ENCODE measurements around the gene MTHFD1.

The MTHFD1 gene

DNA sequence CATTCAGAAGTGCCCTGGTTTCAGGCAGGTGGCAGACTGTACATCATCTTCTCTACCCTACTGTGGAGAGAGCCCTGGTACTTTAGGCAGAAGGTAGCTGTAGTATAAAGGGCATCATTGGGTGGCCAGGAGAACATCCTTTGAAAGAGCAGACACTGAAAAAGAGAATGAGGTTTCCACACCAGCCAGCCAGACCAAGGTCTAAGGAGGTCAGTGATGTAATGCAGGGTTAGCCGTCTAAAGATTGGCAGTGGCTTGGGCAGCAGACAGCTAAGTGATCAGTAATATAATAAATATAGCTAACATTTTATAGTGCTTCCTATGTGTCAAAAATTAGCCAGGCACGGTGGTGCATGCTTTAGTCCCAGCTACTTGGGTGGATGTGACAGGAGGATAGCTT, 103.5 kb downstream of the MTHFD1 start:
- no peak overlapping the region for H3K4me3 ChIP-seq (ENCODE audit: low read length)
- TF ChIP-seq, protein P1, sequence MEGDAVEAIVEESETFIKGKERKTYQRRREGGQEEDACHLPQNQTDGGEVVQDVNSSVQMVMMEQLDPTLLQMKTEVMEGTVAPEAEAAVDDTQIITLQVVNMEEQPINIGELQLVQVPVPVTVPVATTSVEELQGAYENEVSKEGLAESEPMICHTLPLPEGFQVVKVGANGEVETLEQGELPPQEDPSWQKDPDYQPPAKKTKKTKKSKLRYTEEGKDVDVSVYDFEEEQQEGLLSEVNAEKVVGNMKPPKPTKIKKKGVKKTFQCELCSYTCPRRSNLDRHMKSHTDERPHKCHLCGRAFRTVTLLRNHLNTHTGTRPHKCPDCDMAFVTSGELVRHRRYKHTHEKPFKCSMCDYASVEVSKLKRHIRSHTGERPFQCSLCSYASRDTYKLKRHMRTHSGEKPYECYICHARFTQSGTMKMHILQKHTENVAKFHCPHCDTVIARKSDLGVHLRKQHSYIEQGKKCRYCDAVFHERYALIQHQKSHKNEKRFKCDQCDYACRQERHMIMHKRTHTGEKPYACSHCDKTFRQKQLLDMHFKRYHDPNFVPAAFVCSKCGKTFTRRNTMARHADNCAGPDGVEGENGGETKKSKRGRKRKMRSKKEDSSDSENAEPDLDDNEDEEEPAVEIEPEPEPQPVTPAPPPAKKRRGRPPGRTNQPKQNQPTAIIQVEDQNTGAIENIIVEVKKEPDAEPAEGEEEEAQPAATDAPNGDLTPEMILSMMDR (conservative IDR thresholded peaks at IDR 0.05; ENCODE audit: low read depth, low read length), result no peak
- no peak for DNase-seq (ENCODE audit: low read depth)

DNA sequence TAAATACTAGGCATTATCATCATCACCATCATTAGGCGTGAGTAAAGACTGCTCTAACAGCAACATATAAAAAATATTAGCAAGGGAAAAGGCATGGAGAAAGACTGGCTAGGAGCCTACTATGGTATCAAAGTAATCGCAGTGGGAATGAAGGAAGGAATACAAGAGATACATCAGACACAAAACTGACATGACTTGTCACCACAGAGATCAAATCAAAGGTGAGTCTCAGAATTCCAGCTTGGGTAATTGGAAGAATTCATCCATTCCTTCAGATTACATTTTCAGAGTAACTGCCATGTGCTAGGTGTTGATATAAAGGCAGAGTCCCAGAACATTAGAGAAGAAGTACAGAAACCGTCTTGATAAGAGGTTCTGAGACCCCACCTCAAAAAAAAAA, 105.3 kb downstream of the MTHFD1 start:
- no peak overlapping the region for H3K4me3 ChIP-seq (ENCODE audit: low read length)
- DNase-seq (ENCODE audit: low read depth), result no peak

DNA sequence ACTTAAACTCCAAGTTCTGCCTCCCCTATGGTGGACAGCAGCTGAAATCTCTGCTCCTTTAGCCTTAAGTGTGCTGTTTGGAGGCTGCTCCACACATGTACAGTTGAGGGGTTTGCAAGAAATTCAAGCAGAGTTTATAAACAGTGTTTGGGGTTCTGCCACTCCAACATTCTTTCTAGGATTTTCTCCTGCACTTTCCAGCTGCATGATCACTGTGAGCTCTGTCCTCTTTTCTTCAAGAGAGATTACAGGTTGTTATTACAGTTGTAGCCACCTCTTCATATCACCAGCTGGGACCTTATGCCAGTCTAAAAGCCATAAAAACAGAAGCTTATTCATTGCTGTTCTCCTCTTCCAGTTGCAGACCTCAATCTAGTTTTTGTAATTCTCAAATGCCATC, 107.1 kb downstream of the MTHFD1 start:
- TF ChIP-seq, protein P1 (conservative IDR thresholded peaks at IDR 0.05; ENCODE audit: low read depth, low read length), result no peak
- DNase-seq (ENCODE audit: low read depth), result no peak
- no peak overlapping the region for H3K4me3 ChIP-seq (ENCODE audit: low read length)

More for the DNA sequence above, 105.3 kb downstream of the MTHFD1 start:
- TF ChIP-seq, protein P1 (conservative IDR thresholded peaks at IDR 0.05; ENCODE audit: low read depth, low read length), result no peak

DNA sequence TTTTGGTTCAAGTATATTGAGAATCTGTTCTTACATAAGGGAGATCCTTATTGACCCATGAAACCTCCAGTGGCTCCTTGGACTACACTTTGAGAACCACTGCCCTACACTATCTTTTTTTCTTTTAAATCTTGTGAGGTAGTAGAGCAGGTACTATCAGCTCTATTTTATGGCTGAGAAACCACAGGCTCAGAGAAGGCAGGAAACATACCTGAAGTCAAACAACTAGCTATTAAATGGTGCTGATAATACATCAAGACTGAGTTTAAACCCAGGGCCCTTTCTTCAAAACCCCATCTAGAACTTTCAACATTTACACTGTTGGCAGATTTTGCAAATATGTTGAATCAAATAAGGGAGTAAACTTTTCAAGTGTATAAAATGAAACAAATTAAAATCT, 108.6 kb downstream of the MTHFD1 start:
- no peak overlapping the region for H3K4me3 ChIP-seq (ENCODE audit: low read length)
- TF ChIP-seq, protein P1 (conservative IDR thresholded peaks at IDR 0.05; ENCODE audit: low read depth, low read length), result no peak
- no peak for DNase-seq (ENCODE audit: low read depth)

DNA sequence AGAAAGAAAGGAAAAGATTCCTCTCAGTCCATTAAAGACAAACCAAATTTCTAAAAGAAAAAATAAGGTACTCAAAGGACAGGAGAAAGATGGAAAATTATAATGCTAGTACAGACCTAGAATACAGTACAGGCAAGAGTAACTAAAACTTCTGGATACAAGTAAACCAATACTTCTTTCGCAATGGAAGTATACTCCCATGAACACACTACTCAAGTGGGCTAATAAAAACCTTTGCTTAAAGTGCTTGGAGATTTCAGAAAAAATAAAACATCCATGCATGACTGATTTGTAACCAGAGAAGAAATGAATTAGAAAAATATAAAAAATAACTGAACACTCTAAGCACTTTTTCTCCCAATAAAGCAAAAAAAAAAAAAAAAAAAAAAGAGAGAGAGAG, 111.9 kb downstream of the MTHFD1 start:
- TF ChIP-seq, protein P1 (conservative IDR thresholded peaks at IDR 0.05; ENCODE audit: low read depth, low read length), result no peak
- no peak overlapping the region for H3K4me3 ChIP-seq (ENCODE audit: low read length)
- DNase-seq (ENCODE audit: low read depth), result no peak

DNA sequence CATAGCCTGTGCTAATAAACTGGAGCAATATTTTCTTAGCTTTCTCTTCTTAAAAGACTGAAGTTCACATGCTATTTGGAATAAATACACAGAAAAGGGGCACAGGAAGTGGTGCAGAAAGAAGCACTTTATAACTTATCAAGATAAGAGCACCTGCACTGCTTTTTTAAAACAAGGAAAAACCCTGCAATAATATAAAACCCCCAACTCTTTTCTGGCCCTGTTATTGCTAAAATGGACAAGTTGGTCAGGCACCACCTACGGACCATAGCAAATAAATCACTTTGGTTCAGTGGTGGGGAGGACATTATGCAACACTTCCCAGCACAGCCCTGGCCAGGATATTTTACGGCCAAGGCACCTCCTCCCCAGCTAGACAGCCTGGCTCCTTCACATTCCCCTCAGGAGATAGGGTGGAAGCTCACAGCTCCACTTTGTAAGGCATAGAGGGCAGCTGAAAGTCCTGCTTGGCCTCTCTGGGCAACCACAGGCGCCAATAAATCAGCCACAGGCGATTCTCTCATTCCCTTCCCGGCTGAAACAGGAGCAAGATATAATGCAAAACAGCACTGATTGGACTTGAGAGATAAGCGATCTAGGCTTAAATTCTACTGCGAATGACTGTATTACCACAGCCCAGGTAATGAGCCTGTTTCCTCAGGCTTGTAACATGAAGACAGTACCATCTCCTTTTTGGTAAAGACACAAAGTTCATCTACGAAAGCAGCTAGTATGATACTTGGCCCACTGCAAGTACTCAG, 113.4 kb downstream of the MTHFD1 start:
- no peak for DNase-seq (ENCODE audit: low read depth)
- no peak overlapping the region for H3K4me3 ChIP-seq (ENCODE audit: low read length)
- TF ChIP-seq, protein P1 (conservative IDR thresholded peaks at IDR 0.05; ENCODE audit: low read depth, low read length), result no peak

DNA sequence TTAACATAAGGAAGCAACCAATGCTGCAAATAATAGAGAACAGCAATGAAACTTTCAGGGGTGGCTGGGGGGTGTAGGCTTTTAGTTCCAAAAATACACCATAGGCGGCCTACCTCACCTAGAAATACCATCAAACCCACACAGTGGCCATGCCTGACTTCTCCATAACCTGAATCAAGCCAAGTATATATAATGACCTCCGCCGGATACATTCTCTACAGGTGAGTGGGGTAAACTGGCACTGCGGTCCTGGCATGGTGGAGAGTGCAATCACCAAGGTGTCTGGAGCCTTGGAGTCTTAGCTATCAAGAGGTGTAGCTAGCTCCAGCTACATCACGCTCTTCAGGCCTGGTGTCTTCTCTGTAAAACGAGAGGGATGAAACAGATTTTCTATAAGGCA, 114.3 kb downstream of the MTHFD1 start:
- TF ChIP-seq, protein P1 (conservative IDR thresholded peaks at IDR 0.05; ENCODE audit: low read depth, low read length), result no peak
- DNase-seq (ENCODE audit: low read depth), result no peak
- H3K4me3 ChIP-seq (ENCODE audit: low read length), result peak overlapping the region; percentile 85

All from retinal pigment epithelial cell (primary cell).